Measurements from ENCODE around the gene CXCR6. TPM values are rescaled to one million over a fixed set of nuclear protein-coding genes. Genes with fewer than 3 reads are reported as not detected.

Gene CXCR6
- total RNA-seq, 6 experiments from 2014 or later, result not detected

DNA sequence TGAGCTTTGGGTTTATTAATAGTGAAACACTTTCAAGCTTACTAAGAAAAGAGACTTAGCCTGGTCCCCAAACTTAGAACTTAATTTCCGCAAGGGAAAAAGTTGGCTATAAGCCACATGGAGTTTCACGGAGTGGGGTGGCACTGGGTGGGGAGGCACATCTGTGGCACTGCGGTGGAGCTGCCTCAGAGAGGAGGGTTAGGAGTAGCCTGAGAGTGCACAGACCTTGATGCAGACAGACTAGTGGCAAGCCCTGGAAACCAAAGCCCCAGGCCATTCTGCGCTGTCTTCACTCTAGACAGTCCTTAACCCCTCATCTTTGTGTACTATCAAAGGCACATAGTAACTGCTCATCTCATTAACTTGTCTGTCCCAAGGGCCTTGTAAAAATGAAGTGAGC, 22.0 kb downstream of the CXCR6 start:
- Mint-ChIP-seq H3K27ac (no peak overlapping the region), H3K36me3 (ENCODE audit: low read depth) (peaks cover 43% of the 10 kb centered on the region), H3K27me3 (ENCODE audit: insufficient read depth) (peaks cover 4% of the 10 kb centered on the region), H3K9me3 (no peaks in the 10 kb centered on the region), H3K4me3 (no peak overlapping the region), H3K4me1 (ENCODE audit: low read depth) (peaks cover 14% of the 10 kb centered on the region)
- no peak for DNase-seq
- TF ChIP-seq, protein P1, sequence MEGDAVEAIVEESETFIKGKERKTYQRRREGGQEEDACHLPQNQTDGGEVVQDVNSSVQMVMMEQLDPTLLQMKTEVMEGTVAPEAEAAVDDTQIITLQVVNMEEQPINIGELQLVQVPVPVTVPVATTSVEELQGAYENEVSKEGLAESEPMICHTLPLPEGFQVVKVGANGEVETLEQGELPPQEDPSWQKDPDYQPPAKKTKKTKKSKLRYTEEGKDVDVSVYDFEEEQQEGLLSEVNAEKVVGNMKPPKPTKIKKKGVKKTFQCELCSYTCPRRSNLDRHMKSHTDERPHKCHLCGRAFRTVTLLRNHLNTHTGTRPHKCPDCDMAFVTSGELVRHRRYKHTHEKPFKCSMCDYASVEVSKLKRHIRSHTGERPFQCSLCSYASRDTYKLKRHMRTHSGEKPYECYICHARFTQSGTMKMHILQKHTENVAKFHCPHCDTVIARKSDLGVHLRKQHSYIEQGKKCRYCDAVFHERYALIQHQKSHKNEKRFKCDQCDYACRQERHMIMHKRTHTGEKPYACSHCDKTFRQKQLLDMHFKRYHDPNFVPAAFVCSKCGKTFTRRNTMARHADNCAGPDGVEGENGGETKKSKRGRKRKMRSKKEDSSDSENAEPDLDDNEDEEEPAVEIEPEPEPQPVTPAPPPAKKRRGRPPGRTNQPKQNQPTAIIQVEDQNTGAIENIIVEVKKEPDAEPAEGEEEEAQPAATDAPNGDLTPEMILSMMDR (IDR thresholded peaks at IDR 0.05), result no peak

DNA sequence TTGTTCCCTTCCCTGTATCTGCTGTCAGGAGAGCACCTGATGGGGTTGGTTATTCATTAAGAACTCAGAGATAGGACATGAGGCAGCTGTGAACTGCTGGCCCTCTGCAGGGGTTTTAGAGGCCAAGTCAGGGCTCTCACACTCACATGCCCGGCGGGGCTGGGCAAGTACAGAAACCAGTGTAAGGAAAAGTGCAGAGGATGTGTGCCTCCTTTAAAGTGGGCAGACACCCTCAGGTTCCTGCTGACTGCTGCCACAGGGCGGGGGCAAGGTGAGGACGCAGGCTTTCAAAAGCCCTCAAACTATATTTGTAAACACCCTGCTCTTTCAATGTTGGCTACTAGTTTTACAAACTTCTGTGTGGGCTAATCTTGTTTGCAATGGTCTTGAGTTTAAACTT, 22.4 kb downstream of the CXCR6 start:
- no peaks in the 10 kb centered on the region for H3K9me3 Mint-ChIP-seq
- H3K36me3 Mint-ChIP-seq (ENCODE audit: low read depth), result peaks cover 45% of the 10 kb centered on the region
- H3K4me3 Mint-ChIP-seq, result no peak overlapping the region
- peaks cover 14% of the 10 kb centered on the region for H3K4me1 Mint-ChIP-seq (ENCODE audit: low read depth)
- no peak overlapping the region for H3K27ac Mint-ChIP-seq
- DNase-seq, result no peak
- TF ChIP-seq, protein P1 (IDR thresholded peaks at IDR 0.05), result no peak
- H3K27me3 Mint-ChIP-seq (ENCODE audit: insufficient read depth), result peaks cover 4% of the 10 kb centered on the region

DNA sequence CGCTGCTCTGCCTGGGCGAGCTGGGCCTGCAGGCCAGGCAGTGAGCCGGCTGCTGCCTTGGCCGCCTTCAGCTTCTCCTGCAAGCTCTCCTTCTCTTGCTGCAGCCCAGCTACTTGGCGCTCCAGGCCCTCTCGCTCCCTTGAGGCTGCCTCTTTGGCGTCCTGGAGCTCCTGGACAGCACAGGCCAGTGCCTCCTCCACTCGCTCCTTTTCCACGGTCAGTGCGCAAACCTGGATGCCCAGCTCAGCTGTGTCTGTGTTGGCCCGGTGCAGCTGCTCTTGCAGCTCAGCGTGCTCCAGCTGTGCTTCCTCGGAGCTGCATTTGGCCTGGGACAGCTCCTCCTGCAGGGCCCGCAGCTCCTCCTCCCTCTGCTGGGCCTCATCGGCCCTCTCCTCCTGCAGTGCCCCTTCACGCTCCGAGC, 23.1 kb downstream of the CXCR6 start:
- Mint-ChIP-seq H3K4me1 (ENCODE audit: low read depth) (peaks cover 16% of the 10 kb centered on the region), H3K9me3 (no peaks in the 10 kb centered on the region), H3K4me3 (no peak overlapping the region), H3K36me3 (ENCODE audit: low read depth) (peaks cover 41% of the 10 kb centered on the region), H3K27me3 (ENCODE audit: insufficient read depth) (peaks cover 4% of the 10 kb centered on the region), H3K27ac (no peak overlapping the region)
- TF ChIP-seq, protein P1 (IDR thresholded peaks at IDR 0.05), result no peak
- no peak for DNase-seq

DNA sequence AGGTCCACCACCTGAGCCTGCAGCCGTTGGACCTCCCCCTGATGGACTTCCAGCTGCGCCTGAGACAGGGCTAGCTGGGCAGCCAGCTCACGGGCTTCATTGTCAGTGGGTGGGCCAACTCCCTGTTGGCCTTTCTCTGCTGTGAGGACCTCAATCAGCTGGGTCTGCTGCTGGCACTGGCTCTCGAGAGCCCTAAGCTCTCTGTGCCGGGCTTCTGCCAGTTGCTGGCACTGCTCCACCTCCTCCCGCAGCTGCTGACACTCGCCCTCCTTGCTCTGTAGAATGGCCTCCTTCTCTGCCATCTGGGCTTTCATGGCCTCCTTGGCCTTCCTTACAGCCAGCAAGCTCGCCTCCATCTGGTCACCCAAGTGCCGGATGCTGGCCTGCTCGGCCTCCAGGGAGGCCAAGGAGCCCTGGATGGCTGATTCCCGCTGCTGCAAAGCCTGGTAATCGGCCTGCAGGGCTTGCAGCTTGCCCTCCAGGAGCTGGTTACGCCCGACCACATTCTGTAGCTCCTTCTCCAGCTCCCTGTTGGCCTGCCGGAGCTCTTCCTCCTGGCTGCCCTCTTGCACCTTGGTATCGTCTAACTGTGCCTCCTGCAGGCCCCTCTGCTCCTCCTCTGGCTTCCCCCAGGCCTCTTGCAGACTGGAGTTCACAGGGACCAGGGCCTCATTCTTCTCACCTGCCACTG, 23.8 kb downstream of the CXCR6 start:
- Mint-ChIP-seq H3K4me1 (ENCODE audit: low read depth) (peaks cover 23% of the 10 kb centered on the region), H3K27me3 (ENCODE audit: insufficient read depth) (peaks cover 4% of the 10 kb centered on the region), H3K27ac (no peak overlapping the region), H3K36me3 (ENCODE audit: low read depth) (peaks cover 42% of the 10 kb centered on the region), H3K9me3 (no peaks in the 10 kb centered on the region), H3K4me3 (no peak overlapping the region)
- no peak for DNase-seq
- TF ChIP-seq, protein P1 (IDR thresholded peaks at IDR 0.05), result no peak

DNA sequence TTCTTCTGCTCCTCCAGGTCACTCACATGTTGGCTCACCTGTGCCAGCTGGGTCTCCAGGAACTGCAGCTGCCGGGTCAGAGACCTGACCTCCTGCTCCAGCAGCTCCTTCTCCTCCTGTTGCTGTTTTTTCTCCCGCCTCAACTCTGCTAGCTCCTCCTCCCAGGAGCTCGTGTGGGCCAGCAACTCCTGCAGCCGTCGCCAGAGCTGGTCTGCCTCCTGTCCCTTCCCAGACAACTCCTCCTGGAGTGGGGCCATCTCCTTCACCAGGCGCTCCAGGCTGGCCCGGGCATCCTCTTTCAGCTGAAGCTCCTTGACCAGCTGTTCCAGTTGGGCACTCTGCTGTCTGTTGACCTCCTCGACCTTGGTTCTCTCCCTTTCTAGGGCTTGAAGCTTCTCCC, 24.5 kb downstream of the CXCR6 start:
- DNase-seq, result no peak
- peaks cover 42% of the 10 kb centered on the region for H3K36me3 Mint-ChIP-seq (ENCODE audit: low read depth)
- H3K27me3 Mint-ChIP-seq (ENCODE audit: insufficient read depth), result peaks cover 4% of the 10 kb centered on the region
- H3K4me1 Mint-ChIP-seq (ENCODE audit: low read depth), result peaks cover 30% of the 10 kb centered on the region
- H3K4me3 Mint-ChIP-seq, result no peak overlapping the region
- TF ChIP-seq, protein P1 (IDR thresholded peaks at IDR 0.05), result no peak
- no peak overlapping the region for H3K27ac Mint-ChIP-seq
- H3K9me3 Mint-ChIP-seq, result no peaks in the 10 kb centered on the region

All from HFFc6 (cell line).